Esophagus squamous epithelium (tissue), 5 donors: ENCODE results near the gene NBPF9. TPM values are rescaled to one million over a fixed set of nuclear protein-coding genes. Genes with fewer than 3 reads are reported as not detected.
"Not testable (repeated sequence)": the region's sequence is repeated elsewhere in the genome, so short reads cannot be mapped to it uniquely, and the experiment has no call there.

Source experiments
- DNase-seq: peaks from one replicate; lab custom pipeline; 2025; lab: John Stamatoyannopoulos, UW
- H3K27ac ChIP-seq, 4 donors: fragments of 200-600 bp; sonication (generic); one replicate each; pipeline ENCODE4 v1.5.1; 2016 to 2019; ENCODE audit warnings: mild to moderate bottlenecking in 1 of 4
- H3K27me3 ChIP-seq, 4 donors: fragments of 200-600 bp; sonication (generic); 1 replicate in 3 of 4; 2 replicates in 1 of 4; pipeline versions ENCODE4 v1.5.1 to v1.6.0; 2017 to 2021; ENCODE audit warnings: antibody characterized with exemption in 1 of 4
- H3K36me3 ChIP-seq, 3 donors: fragments of 200-600 bp; sonication (generic); one replicate each; pipeline ENCODE4 v1.5.1; 2016 to 2019
- H3K4me1 ChIP-seq, 3 donors: fragments of 200-600 bp; sonication (generic); one replicate each; pipeline ENCODE4 v1.5.1; 2017 to 2019
- H3K4me3 ChIP-seq, 4 donors: fragments of 200-600 bp; sonication (generic); 1 replicate in 3 of 4; 2 replicates in 1 of 4; pipeline ENCODE4 v1.5.1; 2016 to 2019; ENCODE audit warnings: mild to moderate bottlenecking in 2 of 4, moderate library complexity in 1 of 4
- H3K9me3 ChIP-seq, 3 donors: fragments of 200-600 bp; sonication (generic); one replicate each; pipeline ENCODE4 v1.5.1; 2016 to 2019
- WGBS, 2 donors: methylation state at CpG; one replicate each; pipeline ENCODE4 v1.1.5; 2018; 5-methylcytosine and 5-hydroxymethylcytosine counted together
- intact Hi-C: fragments of 100-400 bp; cut with DNase I; formaldehyde crosslinking; loops from one replicate; pipeline ENCODE4 v1.15.0; 2022
- total RNA-seq, 4 donors: library from RNA; depleted of rRNA; stranded (reverse); fragments of >200 nt; gene quantifications; one replicate each; pipeline ENCODE4 v1.1.0, GENCODE V29; 2016
- donor health status: DM: yes; HTN: yes; CAD: no.

NBPF9 gene
- total RNA-seq, 4 donors from 2014 or later: 4.1 to 11.8 (median 5.9) TPM

DNA sequence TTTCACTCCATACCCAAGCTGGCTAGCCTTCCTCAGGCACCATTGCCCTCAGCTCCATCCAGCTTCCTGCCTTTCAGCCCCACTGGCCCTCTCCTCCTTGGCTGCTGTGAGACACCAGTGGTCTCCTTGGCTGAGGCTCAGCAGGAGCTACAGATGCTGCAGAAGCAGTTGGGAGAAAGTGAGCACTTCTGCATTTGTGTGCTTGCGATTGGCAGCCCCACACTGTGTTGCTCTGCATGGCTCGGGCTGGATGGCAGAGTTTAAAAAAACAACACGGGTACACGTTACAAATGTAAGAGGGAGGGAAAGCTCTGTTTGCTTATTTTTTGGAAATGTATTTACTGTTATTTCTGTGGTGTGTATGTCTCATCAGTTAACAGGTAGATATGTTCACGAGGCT, 90.8 kb downstream of the NBPF9 start:
- H3K4me3 ChIP-seq, intact Hi-C loops, H3K27ac ChIP-seq, H3K36me3 ChIP-seq, H3K4me1 ChIP-seq, DNase-seq, H3K9me3 ChIP-seq, H3K27me3 ChIP-seq: not testable (repeated sequence)
- 100% methylated on average over 1 of the region's 5 CpGs; no CpG with 5 or more reads in 1 of the 2 donors for WGBS, 2 donors

DNA sequence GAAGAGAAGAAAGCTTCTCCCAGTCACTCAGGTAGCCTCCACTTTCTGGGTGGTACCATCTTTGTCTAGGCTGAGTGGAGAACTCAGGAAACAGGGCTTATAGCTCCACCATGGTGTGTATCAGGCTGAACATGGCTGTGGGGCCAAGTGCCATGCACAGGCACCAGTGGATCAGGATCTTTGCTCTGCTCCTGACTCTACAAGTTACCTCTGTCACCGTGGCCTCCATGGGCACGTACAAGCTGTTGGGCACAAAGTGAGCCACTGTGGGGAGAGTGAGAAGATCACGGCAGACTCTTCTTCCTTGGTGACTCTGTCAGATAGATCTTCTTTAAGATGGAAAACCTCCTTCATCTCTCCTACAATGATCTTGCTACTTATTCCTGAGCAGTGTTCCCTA, 93.6 kb downstream of the NBPF9 start:
- H3K9me3 ChIP-seq, DNase-seq, intact Hi-C loops, H3K27me3 ChIP-seq, H3K4me1 ChIP-seq, H3K36me3 ChIP-seq, H3K27ac ChIP-seq, H3K4me3 ChIP-seq: not testable (repeated sequence)
- 87 to 88% methylated on average over 3 of the region's 3 CpGs for WGBS, 2 donors

- WGBS, 2 donors: no CpG with 5 or more reads among the region's 2 CpGs
- H3K36me3 ChIP-seq, DNase-seq, H3K27ac ChIP-seq, H3K27me3 ChIP-seq, H3K4me1 ChIP-seq, H3K4me3 ChIP-seq, H3K9me3 ChIP-seq, intact Hi-C loops: not testable (repeated sequence)
These were observed 94.6 kb downstream of the NBPF9 start for GRCh38 chr1:149008769-149009168.

GRCh38 chr1:149008326-149008725, 95.0 kb downstream of the NBPF9 start:
- H3K36me3 ChIP-seq, H3K27ac ChIP-seq, H3K27me3 ChIP-seq, intact Hi-C loops, DNase-seq, H3K4me3 ChIP-seq, H3K9me3 ChIP-seq, H3K4me1 ChIP-seq: not testable (repeated sequence)
- no CpG with 5 or more reads among the region's 4 CpGs for WGBS, 2 donors
